NCI-H1417 (cell line): ENCODE results near the gene CXCL6.

ENCODE experiments used
- DNase-seq, 3 experiments: peaks; one replicate each; lab custom pipeline; 2025; lab: John Stamatoyannopoulos, UW

Gene CXCL6

GRCh38 chr4:73868206-73869129 is 32.0 kb downstream of the CXCL6 start:
- no peak for DNase-seq

- DNase-seq: peak in 2 of 3 experiments; percentile 35 to 50
Observed at GRCh38 chr4:73869130-73870055, 32.9 kb downstream of the CXCL6 start, which contains the start of gene CXCL1. Gene CXCL1, plus strand, starts transcription at chr4:73869393. Its CDS starts 78 bp downstream, at chr4:73869471.

GRCh38 chr4:73870260-73870659 is 33.8 kb downstream of the CXCL6 start:
- peak in 1 of 3 experiments; percentile 20 for DNase-seq

- no peak for DNase-seq
Observed at GRCh38 chr4:73870768-73871167, 34.3 kb downstream of the CXCL6 start.

GRCh38 chr4:73871511-73872310 is 35.2 kb downstream of the CXCL6 start:
- DNase-seq: no peak

GRCh38 chr4:73872316-73873108 is 36.0 kb downstream of the CXCL6 start:
- no peak for DNase-seq

GRCh38 chr4:73874386-73874785 is 37.9 kb downstream of the CXCL6 start:
- DNase-seq: no peak

GRCh38 chr4:73875401-73875800 is 38.9 kb downstream of the CXCL6 start:
- DNase-seq: no peak

- no peak for DNase-seq
Observed at GRCh38 chr4:73883306-73883705, 46.8 kb downstream of the CXCL6 start.

- no peak for DNase-seq
Observed at GRCh38 chr4:73885574-73886267, 49.2 kb downstream of the CXCL6 start.
